ENCODE data around the gene TMEM235. TPM values are rescaled to one million over a fixed set of nuclear protein-coding genes. Genes with fewer than 3 reads are reported as not detected.

The TMEM235 gene
- total RNA-seq, 2 experiments from 2014 or later = not detected

GRCh38 chr17:78255029-78255656 is 23.7 kb downstream of the TMEM235 start:
- POLR2A ChIA-PET = no interaction called here
- H3K4me1 Mint-ChIP-seq = peaks cover 76% of the 10 kb centered on the region
- H3K27ac Mint-ChIP-seq = peak overlapping the region; percentile 75
- CTCF ChIA-PET = interaction anchor here (0.5 to 2.8 kb wide), 8 partner anchors 9 to 397 kb away, joined by 3 to 10 read pairs (median 3); partner anchors contain the start of gene SOCS3
- H3K27me3 Mint-ChIP-seq = no peaks in the 10 kb centered on the region
- H3K36me3 Mint-ChIP-seq (ENCODE audit: low read depth) = no peaks in the 10 kb centered on the region
- DNase-seq = no peak
- H3K9me3 Mint-ChIP-seq = peaks cover 2% of the 10 kb centered on the region
- H3K4me3 Mint-ChIP-seq = peak overlapping the region; percentile 77

DNA sequence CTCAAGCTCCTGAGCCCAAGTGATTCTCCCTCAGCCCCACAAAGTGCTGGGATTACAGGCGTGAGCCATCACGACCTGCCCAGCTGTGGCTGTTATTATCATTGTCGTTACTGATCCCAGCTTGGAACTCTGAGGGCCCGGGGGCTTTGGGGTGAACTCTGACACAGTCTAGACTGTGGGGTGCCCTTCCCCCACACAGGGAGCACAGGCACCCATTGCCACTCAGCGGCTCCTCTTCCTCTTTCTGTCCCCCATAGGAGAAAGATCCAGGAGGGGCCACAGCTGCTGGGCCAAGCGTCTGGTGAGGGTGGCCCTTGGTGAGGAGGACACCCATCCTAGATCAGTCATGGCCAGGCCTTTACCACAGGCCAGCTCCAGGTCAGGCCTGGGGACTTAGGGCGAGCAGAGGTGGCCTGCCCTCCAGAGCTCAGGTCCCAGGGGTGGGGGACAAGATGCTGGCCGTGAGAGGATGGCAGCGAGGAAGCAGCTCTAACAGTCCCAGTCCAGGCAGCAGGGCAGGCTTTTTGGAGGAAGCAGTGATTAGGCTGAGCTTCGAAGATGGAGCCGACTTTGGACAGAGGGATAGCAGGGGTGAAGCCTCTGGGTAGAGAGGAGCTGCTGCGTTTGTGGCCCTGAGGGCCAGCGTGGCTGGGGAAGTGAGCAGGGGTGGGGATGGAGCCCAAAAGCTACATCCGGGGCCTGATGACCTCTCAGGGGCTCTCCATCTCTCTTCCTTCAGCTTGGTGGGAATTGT is 24.7 kb downstream of the TMEM235 start:
- H3K27ac Mint-ChIP-seq = peak overlapping the region; percentile 36

DNA sequence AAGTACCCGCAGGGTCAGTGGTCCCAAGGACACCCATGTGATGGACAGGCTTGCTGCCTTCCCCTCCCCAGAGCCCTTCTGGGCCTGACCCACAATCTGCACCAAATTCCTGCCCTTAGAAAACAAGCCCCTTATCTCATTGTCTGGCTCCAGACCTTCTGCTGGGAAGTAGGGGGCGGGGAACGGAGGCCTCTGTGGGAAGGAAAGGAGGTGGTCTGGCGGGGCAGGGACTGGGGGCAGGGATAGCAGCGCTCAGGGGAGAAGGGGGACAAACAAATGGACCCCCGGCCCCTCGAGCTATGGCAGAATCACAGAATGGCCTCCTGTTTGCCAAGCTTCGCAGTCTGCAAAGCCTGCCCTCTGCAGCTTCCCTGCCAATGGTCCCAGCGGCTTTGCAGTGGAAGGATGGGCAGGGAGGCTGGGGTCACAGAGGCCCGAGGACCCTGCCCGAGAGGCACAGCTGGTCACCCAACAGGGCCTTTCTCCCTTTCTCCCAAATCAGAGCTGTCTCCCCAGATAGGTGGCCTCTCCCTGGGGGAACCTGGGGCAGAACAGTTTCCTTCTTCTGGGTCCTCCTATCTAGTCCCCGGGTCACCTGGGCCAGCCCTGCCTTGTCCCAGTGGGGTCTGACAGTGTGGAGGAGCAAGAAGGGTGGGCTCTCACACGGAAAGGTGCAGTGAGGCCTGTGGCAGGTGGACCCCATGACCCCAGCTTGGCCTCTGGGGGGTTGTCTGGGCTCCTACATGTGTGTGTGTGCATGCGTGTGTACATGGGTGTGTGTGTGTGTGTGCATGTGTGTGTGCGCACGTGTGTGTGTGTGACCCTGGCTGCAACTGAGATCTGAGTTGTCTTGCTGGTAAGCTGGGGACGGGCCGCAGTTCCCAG is 25.5 kb downstream of the TMEM235 start:
- DNase-seq = no peak
- POLR2A ChIA-PET = no interaction called here
- Mint-ChIP-seq H3K27ac (peak overlapping the region; percentile 92), H3K4me1 (peaks cover 77% of the 10 kb centered on the region), H3K4me3 (no peak overlapping the region), H3K36me3 (ENCODE audit: low read depth) (no peaks in the 10 kb centered on the region), H3K27me3 (no peaks in the 10 kb centered on the region), H3K9me3 (peaks cover 2% of the 10 kb centered on the region)
- CTCF ChIA-PET = interaction anchor here (0.9 to 2.8 kb wide), 9 partner anchors 10 to 165 kb away, joined by 3 to 10 read pairs (median 3); partner anchors contain the start of gene SOCS3

More for the DNA sequence above, 24.7 kb downstream of the TMEM235 start:
- H3K27me3 Mint-ChIP-seq = no peaks in the 10 kb centered on the region
- DNase-seq = no peak
- H3K36me3 Mint-ChIP-seq (ENCODE audit: low read depth) = no peaks in the 10 kb centered on the region
- H3K4me3 Mint-ChIP-seq = no peak overlapping the region
- peaks cover 2% of the 10 kb centered on the region for H3K9me3 Mint-ChIP-seq
- POLR2A ChIA-PET = no interaction called here
- CTCF ChIA-PET = interaction anchor here (0.9 to 2.8 kb wide), 7 partner anchors 10 to 166 kb away, joined by 3 to 10 read pairs (median 3); partner anchors contain the start of gene SOCS3
- H3K4me1 Mint-ChIP-seq = peaks cover 78% of the 10 kb centered on the region

- Mint-ChIP-seq H3K4me3 (peak overlapping the region; percentile 12), H3K27ac (peak overlapping the region; percentile 92), H3K36me3 (ENCODE audit: low read depth) (peaks cover 1% of the 10 kb centered on the region), H3K27me3 (no peaks in the 10 kb centered on the region), H3K9me3 (peaks cover 2% of the 10 kb centered on the region), H3K4me1 (peaks cover 75% of the 10 kb centered on the region)
- no peak for DNase-seq
- POLR2A ChIA-PET = no interaction called here
- CTCF ChIA-PET = interaction anchor here (1.0 to 1.8 kb wide), 4 partner anchors 13 to 164 kb away, joined by 3 to 7 read pairs (median 4); partner anchors contain the start of gene SOCS3
Measured at GRCh38 chr17:78257810-78258322, 26.4 kb downstream of the TMEM235 start.

GRCh38 chr17:78258323-78259191 is 27.1 kb downstream of the TMEM235 start:
- peak; percentile 81 for DNase-seq
- peak overlapping the region; percentile 71 for H3K4me3 Mint-ChIP-seq
- H3K36me3 Mint-ChIP-seq (ENCODE audit: low read depth) = peaks cover 1% of the 10 kb centered on the region
- POLR2A ChIA-PET = interaction anchor here (0.7 kb wide), 1 partner anchor 134 kb away, joined by 3 read pairs; no protein-coding TSS in a partner anchor
- CTCF ChIA-PET = interaction anchor here (0.5 to 1.8 kb wide), 6 partner anchors 8 to 486 kb away, joined by 3 to 7 read pairs (median 4); partner anchors contain the start of gene SOCS3
- no peaks in the 10 kb centered on the region for H3K27me3 Mint-ChIP-seq
- H3K9me3 Mint-ChIP-seq = peaks cover 2% of the 10 kb centered on the region
- H3K27ac Mint-ChIP-seq = peak overlapping the region; percentile 92
- peaks cover 76% of the 10 kb centered on the region for H3K4me1 Mint-ChIP-seq

DNA sequence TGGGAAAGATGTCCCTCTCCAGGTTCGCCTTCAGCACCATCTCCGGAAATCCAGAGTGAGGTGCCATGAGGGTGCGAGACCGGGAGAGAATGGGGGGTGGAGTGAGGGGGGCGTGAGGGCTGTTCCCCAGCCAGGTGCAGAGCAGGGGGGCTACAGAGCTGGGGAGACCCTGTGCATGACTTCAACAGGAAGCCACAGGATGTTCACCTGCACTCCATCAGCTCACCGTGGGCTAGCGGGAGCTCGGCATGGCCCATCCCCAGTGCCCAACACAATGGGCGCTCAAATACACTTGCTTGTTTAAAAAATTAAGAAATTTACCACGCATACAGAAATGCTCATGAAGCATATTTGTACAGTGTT is 27.7 kb downstream of the TMEM235 start:
- POLR2A ChIA-PET = interaction anchor here (0.7 kb wide), 1 partner anchor 134 kb away, joined by 3 read pairs; no protein-coding TSS in a partner anchor
- Mint-ChIP-seq H3K27ac (peak overlapping the region; percentile 71), H3K9me3 (peaks cover 2% of the 10 kb centered on the region), H3K4me3 (peak overlapping the region; percentile 25), H3K4me1 (peaks cover 78% of the 10 kb centered on the region), H3K27me3 (no peaks in the 10 kb centered on the region), H3K36me3 (ENCODE audit: low read depth) (peaks cover 1% of the 10 kb centered on the region)
- CTCF ChIA-PET = interaction anchor here (0.5 to 1.8 kb wide), 6 partner anchors 9 to 485 kb away, joined by 3 to 7 read pairs (median 4); no protein-coding TSS in a partner anchor
- DNase-seq = no peak

- Mint-ChIP-seq H3K27ac (peak overlapping the region; percentile 90), H3K27me3 (no peaks in the 10 kb centered on the region), H3K9me3 (no peaks in the 10 kb centered on the region), H3K36me3 (ENCODE audit: low read depth) (peaks cover 1% of the 10 kb centered on the region), H3K4me1 (peaks cover 48% of the 10 kb centered on the region), H3K4me3 (peak overlapping the region; percentile 30)
- ChIA-PET CTCF (interaction anchor here (1.4 to 2.1 kb wide), 3 partner anchors 12 to 16 kb away, joined by 4 to 11 read pairs (median 4); no protein-coding TSS in a partner anchor), POLR2A (no interaction called here)
- peak; percentile 48 for DNase-seq
Measured at GRCh38 chr17:78263063-78263735, 31.8 kb downstream of the TMEM235 start.

DNA sequence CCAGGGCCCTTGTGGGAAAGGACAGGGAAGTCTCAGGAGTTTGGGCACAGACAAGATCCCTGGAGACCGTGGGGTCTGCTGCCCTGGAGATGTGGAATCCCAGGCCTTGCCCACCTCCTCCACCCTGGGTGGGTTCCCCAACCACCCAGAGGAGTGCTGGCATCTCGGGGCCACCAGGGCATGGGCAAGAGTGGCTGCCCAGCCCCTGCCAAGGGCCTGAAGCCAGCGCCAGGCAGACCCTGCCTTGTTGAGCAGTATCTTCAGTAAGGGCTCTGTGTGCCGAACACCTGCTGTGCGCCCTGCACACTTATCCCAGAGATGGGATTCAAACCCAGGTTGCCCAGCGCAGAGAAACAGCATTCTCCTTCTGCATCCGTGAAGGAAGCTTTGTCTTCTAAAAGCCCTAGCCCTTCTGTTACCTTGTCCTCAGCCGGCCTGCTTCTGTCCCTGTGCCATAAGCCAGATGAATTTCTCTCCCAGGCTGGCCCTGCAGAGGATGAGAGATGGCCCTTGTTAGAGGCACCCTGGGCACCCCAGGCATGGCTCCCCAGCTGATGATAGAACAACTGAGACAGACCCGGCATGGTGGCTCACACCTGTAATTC is 32.4 kb downstream of the TMEM235 start:
- DNase-seq = no peak
- Mint-ChIP-seq H3K4me1 (peaks cover 45% of the 10 kb centered on the region), H3K36me3 (ENCODE audit: low read depth) (peaks cover 1% of the 10 kb centered on the region), H3K9me3 (no peaks in the 10 kb centered on the region), H3K27ac (peak overlapping the region; percentile 9), H3K27me3 (no peaks in the 10 kb centered on the region), H3K4me3 (no peak overlapping the region)
- ChIA-PET CTCF (interaction anchor here (1.4 to 2.1 kb wide), 3 partner anchors 13 to 16 kb away, joined by 4 to 11 read pairs (median 4); no protein-coding TSS in a partner anchor), POLR2A (no interaction called here)

DNA sequence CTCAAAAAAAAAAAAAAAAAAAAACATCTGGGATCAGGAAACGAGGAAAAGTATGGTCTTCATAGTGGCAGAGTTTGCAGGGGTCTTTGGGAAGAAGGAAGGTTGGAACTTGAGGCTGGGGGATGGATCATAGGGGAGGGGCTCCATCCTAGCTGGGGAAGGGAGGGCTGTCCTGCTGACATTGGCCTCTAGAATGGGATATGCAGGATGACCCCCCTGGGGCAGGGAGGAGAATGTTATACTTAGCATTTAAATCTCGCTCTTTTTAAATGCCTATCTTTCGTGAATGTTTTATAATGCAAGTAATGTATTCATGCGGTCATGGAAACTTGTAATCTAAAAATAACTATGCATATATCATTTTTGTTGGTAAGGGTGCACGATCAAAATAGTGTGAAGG is 33.2 kb downstream of the TMEM235 start:
- H3K9me3 Mint-ChIP-seq = no peaks in the 10 kb centered on the region
- H3K36me3 Mint-ChIP-seq (ENCODE audit: low read depth) = peaks cover 1% of the 10 kb centered on the region
- peaks cover 42% of the 10 kb centered on the region for H3K4me1 Mint-ChIP-seq
- H3K27ac Mint-ChIP-seq = peak overlapping the region; percentile 37
- ChIA-PET CTCF (interaction anchor here (0.6 to 1.5 kb wide), 2 partner anchors 14 to 61 kb away, joined by 3 to 4 read pairs; no protein-coding TSS in a partner anchor), POLR2A (no interaction called here)
- no peak overlapping the region for H3K4me3 Mint-ChIP-seq
- DNase-seq = no peak
- H3K27me3 Mint-ChIP-seq = no peaks in the 10 kb centered on the region

DNA sequence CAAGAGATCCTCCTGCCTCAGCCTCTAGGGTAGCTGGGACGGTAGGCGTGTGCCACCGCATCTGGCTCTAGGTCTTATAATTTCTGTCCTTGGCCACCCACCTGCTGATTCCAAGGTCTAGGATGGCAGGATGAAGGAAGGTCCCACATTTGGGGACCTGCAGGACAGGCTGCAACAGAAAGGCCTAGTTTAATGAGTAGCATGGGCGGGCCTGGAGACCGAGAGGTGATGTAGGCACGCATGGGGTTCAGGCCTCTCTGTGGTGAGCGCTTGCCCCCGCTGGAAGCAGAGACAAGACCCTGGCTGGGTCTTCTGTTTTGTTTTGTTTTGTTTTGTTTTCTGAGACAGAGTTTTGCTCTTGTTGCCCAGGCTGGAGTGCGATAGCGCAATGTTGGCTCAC is 33.7 kb downstream of the TMEM235 start:
- ChIA-PET POLR2A (no interaction called here), CTCF (interaction anchor here (0.6 to 1.5 kb wide), 3 partner anchors 11 to 62 kb away, joined by 3 to 4 read pairs (median 3); no protein-coding TSS in a partner anchor)
- peaks cover 37% of the 10 kb centered on the region for H3K4me1 Mint-ChIP-seq
- DNase-seq = no peak
- no peak overlapping the region for H3K27ac Mint-ChIP-seq
- no peaks in the 10 kb centered on the region for H3K27me3 Mint-ChIP-seq
- no peak overlapping the region for H3K4me3 Mint-ChIP-seq
- no peaks in the 10 kb centered on the region for H3K9me3 Mint-ChIP-seq
- H3K36me3 Mint-ChIP-seq (ENCODE audit: low read depth) = peaks cover 1% of the 10 kb centered on the region
